NCI-H1417 (cell line): ENCODE measurements around the gene U2SURP.
"Not testable (repeated sequence)": the region's sequence is repeated elsewhere in the genome, so short reads cannot be mapped to it uniquely, and the experiment has no call there.

Source experiments
- DNase-seq, 3 experiments: peaks; one replicate each; lab custom pipeline; 2025; lab: John Stamatoyannopoulos, UW

The U2SURP gene

DNA sequence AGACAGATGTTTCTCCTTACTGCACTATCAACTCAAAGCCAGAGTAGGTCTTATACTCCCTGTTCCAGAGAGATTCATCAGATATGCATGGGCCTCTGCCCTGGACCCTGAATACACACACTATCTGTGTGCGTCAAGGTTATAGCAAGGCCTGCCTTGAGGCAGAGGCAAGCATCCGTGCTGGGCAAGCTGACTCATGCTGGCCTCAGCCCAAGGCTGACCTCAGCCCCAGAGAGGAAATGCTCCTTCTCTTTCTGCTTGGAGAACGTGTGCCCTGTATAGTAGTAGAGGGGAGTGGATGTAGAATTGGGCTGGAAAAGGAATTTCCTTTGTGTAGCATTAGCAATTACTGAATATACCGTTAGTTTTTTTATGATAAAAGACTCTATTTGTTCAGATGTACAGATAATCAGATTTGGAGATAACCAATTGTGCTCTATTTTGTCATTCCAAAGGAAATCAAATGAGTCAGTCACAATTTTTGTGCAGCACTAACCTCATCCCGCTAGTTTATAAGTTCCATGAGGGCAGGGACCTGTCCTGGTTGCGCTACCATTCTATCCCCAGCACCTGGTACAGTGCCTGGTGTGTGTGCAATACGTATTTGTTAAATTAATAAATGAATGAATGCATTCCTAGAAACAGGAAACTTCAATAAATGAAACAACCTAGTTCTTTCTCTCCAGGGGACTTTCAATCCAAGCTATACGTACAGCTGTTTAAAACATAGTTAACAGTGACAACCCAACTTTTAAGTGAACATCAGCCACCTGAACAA, 24.6 kb upstream of the U2SURP start:
- DNase-seq = no peak

DNA sequence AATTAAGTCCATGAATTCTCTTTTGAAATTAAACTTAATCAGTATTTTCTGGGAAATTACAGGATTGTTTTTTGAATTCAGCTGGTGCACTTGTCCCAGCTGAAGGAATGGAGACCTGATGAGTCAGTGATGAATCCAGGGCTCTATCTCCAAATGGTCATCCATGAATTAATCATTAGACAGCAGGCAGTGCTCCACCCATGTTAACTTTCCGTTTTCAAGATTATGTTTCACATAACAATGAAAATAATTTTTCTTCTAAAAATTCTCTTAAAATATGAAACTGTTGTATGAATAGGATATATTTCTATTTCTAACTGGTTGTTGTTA, 24.0 kb upstream of the U2SURP start:
- DNase-seq = no peak

DNA sequence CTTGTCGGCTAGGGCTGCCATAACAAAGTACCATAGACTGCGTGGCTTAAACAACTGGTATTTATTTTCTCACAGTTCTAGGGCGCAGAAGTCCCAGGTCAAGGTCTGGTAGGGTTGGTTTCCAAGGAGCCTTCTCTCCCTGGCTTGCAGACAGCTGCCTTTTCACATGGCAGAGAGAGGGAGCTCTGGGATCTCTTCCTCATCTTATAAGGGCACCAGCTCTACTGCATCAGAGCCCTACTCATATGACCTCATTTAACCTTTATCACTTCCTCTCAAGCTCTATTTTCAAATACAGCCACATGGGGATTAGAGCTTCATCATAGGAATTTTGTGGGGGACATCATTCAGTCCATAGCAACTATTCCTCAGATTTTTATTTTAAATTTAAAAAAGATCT, 20.3 kb upstream of the U2SURP start:
- no peak for DNase-seq

DNA sequence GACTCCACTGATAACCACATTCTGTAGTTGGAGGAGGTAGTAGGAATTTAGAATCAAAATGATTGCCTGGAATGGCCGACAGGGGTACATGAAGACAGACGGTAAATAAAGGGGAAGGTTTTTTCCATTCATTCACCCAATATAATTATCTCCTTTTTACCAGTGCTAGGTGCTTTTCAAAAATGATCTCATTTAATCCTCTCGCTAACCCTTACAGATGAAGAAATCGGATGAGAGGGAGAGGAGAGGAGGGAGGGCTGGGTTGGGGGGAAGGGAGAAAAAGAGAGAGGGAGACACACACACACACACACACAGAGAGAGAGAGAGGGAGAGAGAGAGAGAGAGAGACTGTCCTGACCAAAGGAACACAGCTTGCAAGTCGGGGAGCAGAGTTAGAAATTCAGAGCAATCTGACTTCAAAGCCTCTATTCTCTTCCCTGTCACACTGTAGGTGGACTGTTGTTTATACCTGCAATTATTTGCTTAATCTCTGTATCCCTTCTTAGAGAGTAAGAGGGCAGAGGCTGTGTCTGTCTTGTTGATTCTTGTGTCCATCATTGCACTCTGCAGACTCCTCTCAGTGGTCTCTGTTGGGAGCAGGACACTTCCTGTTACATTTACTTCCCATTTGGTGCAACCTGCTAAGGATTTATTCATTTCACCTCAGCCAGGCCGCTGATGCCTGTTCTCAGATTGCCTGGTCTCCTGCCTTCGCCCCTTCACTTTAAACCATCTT, 19.2 kb upstream of the U2SURP start:
- no peak for DNase-seq

DNA sequence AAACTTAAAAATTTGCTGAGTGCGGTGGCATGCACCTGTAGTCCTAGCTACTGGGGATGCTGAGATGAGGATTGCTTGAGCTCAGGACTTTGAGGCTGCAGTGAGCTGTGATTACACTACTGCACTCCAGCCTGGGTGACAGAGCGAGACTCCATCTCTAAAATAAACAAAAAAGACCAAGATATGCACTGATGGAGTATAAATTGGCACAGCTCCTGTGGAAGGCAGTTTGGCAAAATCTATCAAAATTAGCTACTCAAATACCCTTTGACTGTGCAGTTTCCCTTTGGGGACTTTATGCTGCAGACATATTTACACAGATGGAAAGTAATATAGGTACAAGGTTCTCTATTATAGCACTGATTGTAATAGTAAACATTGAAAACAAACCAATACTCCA, 18.1 kb upstream of the U2SURP start:
- no peak for DNase-seq

DNA sequence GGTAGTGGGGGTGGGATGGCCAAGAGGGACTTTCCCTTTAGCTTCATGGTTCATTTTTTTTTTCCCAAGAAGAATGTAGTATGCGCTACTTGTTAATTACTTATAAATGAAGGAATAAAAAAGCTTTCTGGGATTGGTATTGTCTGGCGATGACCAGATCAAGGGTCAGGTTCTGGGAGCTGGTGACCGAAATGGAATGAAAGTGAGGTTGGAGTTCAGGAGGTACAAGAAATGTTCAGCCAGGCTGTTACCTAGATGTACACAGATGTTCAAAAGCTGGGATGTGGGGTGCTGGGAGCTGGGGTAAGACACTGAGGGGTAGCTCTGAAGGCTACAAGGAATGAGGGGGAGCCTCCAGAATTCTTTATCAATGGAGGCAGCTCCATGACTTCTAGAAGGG, 17.1 kb upstream of the U2SURP start:
- no peak for DNase-seq

DNA sequence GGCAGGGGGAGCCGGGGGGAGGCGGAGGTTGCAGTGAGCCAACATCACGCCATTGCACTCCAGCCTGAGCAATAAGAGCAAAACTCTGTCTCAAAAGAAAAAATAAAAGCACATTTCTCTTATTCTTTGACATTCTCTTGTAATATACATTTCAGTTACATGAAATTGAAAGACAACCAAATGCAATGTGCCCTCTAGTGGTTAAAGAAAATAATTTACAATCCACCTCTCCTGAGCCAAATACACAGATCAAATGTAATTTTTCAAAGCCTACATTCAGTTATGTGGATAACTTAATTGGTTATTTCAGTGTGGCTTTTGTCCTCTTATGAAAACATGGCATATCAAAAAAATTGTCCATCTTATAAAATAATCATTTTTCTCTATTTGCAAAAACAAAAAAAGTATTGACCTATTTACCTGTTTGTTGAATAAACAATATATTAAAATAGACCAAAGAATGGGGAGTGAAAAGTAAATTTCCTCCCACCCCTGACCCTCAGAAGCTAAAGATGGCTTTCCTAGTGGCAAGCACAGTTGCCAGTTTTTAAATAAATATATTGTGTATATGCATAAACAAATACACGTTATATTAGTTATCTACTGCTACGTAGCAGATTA, 14.2 kb upstream of the U2SURP start:
- peak in 2 of 3 experiments; percentile 59 to 64 for DNase-seq

DNA sequence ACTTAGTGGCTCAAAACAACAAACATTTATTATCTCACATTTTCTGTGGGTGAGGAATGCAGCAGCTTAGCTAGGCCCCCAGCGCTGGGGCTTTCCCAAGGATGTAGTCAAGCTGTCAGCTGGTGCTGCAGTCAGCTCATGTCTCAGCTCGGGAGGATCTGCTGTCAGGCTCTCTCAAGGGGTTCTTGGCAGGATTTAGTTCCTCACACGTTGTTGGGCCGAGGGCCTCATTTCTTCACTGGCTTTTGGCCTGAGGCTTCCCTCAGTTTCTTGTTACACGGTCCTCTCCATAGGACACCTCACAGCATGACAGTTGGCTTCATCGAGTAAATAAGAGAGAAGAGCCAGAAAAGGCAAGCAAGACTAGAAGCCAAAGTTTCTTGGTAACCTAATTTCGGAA, 13.7 kb upstream of the U2SURP start:
- DNase-seq = no peak

DNA sequence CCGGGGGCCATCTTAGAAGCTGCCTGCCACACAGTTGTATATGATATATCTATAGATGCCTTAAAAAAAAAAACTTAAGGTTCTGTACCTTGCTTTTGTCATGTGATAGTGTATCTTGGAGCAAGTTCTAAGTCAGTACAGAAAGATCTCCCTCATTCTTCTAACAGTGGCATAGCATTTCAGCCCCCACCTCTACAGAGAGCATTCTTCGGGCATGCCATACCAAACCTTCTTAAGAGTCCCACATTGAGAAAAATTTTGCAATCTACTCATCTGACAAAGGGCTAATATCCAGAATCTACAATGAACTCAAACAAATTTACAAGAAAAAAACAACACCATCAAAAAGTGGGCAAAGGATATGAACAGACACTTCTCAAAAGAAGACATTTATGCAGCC, 13.1 kb upstream of the U2SURP start:
- not testable (repeated sequence) for DNase-seq

DNA sequence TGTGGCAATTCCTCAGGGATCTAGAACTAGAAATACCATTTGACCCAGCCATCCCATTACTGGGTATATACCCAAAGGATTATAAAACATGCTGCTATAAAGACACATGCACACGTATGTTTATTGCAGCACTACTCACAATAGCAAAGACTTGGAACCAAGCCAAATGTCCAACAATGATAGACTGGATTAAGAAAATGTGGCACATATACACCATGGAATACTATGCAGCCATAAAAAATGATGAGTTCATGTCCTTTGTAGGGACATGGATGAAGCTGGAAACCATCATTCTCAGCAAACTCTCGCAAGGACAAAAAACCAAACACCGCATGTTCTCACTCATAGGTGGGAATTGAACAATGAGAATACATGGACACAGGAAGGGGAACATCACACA, 12.5 kb upstream of the U2SURP start:
- not testable (repeated sequence) for DNase-seq

DNA sequence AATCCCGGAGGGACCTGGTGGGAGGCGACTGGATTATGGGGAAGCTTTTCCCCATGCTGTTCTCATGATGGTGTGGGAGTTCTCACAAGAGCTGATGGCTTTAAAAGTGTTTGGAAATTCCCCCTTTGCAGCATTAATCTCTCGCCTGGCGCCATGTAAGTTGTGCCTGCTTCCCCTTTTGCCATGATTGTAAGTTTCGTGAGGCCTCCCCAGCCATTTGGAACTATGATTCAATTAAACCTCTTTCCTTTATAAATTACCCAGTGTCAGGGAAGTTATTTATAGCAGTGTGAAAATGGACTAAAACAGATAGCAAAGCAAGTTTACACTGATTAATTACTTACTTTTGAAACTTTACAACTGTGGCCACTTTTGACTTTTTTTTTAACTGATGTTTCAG, 10.6 kb upstream of the U2SURP start:
- no peak for DNase-seq

DNA sequence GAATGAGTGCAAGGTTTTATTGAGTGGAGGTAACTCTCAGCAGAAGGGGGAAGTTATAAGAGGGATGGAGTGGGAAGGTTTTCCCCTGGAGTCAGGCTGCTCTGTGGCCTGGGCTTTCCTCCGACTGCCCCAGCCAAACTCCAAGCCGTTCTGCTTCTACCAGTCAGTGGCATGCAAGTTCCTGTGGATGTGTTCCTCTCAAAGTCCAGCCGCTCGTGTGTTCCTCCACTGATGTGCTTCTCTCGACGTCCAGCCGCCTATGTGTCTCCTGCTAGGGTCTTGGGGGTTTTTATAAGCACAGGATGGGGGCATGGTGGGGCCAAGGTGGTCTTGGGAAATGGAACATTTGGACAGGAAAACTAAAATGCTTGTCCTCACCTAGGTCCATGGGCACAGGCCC, 9.0 kb upstream of the U2SURP start:
- DNase-seq = no peak

DNA sequence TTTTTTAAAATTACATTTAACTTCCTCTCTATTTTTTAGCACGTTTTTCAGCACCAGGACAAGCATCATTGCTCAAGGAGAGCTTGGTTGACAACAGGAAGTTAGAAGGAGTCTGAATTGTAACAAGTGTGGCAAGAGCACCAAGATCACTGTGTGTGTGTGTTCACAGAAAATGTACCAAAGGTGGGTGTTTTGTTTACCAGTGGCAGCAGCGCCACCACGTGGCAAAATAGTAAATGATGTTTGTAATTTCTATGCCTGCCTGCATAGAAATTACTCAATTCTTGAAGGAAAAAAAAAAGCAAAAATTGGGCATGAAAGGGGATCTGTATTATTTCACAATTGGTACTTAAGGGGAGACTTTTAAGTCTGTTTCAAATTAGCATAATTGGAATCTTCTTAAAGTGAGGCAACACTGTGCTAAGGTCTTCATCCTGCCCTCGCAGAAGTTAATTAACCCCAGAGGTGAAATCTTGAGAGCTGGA, 7.4 kb upstream of the U2SURP start:
- peak; percentile 53 to 78 (median 65) for DNase-seq

DNA sequence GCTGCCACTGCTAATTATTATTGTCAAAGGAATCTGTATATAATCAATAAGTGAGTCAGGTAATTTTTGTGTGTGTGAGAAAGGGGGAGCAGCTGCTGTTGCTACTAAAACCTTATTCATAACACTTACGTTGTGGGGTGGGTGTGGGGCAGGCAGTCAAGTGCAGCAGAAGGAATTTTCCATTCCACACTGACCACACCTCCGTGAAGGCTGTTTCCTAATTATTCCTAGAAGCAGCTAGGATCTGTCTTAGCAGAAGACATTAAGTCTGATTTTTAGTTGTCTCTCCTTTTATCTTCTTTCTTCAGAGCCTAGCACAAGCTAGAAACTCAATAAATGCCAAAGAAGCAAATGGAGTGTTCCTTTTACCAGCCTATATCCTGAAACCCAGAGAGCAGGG, 4.0 kb upstream of the U2SURP start:
- DNase-seq = no peak

DNA sequence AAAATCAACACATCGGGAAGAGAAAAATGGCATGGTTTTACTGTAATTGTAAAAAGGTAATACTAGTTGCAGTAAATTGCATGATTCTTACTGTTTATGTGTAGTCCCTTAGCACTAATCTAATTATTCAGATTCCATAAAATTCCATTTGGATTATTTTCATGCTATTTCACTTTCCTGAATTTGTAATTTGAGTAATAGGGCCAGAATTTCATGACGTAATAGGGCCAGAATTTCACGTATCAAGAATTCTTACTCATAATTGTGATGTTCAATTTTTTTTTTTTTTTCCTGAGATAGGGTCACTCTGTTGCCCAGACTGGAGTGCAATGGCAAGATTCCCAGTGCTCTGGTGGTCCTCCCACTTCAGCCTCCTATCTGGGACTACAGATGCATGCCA, 2.9 kb upstream of the U2SURP start:
- no peak for DNase-seq

DNA sequence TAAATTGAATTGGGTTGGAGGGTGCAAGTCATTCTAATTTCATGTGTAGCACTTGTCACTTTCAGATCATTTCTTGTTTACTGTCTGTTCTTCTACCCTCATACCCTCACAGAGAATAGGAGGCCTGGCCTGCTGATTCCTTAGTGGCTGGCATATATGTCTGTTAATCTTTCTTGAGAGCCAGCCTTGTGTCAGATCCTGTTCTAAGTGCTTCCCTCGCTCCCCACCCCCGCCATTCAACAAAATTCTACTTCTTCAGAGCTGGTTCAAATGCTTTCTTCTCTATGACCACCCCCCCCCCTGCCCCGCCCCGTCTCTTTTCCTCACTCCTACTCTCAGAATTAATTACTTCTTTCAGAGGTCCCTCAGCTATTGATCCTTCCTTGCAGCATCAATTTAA, 1.5 kb upstream of the U2SURP start:
- peak in 1 of 3 experiments; percentile 36 for DNase-seq

DNA sequence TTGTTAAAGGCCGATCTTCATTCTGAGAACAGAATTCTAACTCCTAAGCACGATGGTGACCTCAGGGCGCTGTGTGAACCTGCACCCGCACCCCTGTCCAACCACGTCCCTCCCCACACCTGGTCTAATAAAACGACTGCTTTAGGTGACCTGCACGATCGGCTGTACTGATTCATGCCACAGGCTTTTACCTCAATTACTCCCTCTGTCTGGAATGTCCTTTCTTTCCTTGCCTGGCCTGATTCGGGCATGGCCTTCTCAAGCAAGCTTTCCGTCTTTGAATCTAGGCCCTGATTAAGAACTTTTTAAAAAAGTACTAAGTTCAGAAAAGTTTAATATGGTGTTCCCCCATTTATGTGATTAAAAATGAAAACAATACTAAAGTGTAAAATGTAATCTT, 842 bp upstream of the U2SURP start:
- peak in 1 of 3 experiments; percentile 66 for DNase-seq

DNA sequence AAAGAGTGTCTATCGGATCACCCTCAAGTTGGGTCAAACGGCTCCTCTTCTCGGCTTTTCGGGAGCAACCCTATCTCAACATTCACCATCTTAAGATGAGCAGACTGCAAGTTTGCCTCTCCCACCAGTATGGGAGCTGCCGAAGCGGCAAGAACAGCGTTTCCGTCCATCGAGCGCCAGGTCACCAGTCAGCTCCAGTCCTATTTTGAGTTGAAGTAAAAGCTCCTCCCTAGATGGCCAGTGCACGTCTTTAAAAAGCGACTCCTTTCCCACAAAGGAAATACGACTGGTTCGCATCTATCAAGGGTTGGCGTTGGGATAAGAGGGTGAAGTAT, 369 bp upstream of the U2SURP start:
- DNase-seq = no peak

DNA sequence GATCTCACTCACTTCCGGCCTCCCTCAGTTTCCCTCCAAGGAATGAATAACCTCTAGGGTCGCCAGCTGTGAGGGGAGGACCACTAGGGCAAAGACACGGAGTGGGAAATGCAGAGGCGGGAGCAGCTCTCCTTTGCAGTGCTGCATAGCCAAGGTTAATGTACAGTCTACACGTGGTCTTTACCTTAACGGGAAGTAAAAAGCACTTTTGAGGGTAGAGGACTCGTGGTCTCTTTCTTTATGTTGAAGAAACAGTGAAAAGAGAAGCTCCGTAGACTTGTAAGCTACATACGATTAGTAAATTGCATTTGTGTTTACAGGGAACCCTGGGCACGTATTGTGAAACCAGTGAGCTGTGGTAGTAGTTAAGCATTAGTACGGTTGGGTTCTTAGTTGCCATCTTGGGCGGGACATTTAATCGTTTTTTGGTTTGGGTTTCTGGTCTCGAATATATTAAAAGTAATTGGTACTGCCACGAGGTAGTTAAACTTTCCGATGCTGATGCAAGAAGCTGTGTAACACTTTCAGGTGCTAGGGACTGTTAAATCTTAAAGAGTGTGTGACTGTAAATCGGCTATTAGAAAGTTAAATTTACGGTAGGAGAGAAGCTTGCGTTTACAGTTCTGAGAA, 828 bp downstream of the U2SURP start:
- DNase-seq = peak; percentile 34 to 71 (median 60)

DNA sequence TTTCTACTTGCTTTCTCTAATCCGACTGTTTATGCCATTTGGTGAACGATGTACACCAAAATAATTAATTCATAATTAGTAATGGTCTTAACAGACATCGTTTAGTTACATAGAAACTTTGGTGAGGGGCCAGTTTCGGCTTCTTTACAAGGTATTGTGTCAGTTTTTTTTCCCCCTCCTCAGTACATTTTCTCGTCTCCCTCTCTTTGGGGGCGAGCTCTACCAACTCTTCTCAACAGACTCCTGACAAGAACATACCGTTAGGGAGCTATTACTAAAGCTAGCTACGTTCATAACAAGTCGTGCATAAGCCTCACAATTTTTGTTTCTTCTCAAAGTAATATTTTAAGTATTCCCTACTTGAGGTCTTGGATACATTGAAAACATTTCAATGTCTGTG, 1.4 kb downstream of the U2SURP start:
- DNase-seq = peak in 1 of 3 experiments; percentile 25

DNA sequence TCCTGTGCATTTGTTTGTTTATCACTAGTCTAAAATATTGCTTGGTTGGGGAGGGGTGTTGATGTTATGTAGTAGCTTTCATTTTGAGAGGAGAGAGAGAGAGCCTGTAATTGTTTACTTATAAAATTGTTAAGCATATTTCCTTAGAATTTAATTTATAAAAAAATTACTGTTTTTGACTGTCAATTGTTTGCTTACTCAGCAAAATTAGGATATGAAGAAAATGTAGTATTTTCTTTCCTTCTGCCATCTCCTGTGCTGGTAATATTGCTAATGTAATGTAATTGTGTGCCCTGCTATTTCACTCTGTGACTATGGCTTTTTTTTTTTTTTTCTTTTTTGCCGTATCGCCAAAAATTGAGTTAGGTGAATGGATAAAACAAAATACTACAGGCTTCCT, 3.5 kb downstream of the U2SURP start:
- no peak for DNase-seq

DNA sequence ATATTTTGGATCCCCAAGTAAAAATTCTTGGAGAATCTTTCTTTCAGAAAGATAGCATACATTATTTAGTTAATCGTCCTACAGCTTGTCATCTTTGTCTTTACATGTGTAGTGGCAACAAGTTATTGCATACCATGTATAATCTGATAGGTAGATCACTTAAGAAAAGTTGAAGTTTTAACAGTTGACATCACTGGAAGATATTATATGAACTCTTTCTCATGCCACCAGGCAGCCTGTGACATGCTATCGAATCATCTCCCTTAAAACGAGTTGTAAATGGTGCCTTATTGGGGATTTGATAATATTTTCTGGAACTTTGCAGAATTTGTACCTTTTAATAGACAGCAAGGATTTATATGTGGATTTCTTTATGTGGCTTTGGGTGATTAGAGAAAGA, 8.7 kb downstream of the U2SURP start:
- DNase-seq = no peak

DNA sequence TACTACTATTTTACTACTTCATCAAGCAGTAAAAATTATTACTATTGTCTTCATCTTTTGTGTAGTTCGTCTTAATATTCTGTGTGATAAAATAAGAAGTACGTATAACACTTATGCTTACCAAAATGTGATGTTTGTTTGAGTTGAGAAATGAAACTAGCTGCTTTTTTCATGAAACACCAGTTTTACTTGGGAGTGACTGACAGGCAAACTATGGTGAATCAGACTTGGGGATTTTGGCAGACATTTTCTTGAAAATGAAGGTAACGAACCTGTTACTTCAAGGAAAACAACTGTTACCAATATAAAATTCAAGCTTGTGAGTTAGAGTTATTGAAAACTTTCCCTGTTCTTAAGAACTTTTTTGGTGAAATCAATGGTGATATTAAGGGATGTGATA, 10.3 kb downstream of the U2SURP start:
- no peak for DNase-seq
